Right renal cortex interstitium (tissue), 3 donors: Measurements from ENCODE around the gene RNGTT. TPM values are rescaled to one million over a fixed set of nuclear protein-coding genes. Genes with fewer than 3 reads are reported as not detected.

ENCODE experiments used
- DNase-seq, 3 donors: peaks; one replicate each; pipeline ENCODE4 v3.0.0-alpha.2; 2013; ENCODE audit warnings: low read depth in 3 of 3, low spot score in 2 of 3
- polyA plus RNA-seq, 3 donors: library from polyadenylated mRNA; unstranded; fragments of 120-200 nt; gene quantifications; one replicate each; pipeline ENCODE4 v1.2.1, GENCODE V29; 2013; ENCODE audit not compliant: insufficient read length in 3 of 3

The RNGTT gene
- polyA plus RNA-seq, 3 donors = 16.3 to 17.7 (median 17.3) TPM

DNA sequence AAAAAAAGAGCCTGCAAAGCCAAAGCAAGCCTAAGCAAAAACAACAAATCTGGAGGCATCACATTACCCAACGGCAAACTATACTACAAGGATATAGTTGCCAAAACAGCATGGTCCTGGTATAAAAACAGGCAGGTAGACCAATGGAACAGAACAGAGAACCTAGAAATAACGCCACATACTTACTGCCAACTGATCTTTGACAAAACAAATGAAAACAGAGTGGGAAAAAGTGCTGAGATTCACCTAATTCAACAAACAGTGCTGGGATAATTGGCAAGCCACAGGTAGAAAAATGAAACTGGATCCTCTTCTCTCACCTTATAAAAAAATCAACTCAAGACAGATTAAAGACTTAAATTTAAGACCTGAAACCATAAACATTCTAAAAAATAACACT, 291.8 kb downstream of the RNGTT start:
- DNase-seq = no peak

- DNase-seq = peak in 1 of 3 donors; percentile 10
Measured at GRCh38 chr6:88670369-88670768, 293.0 kb downstream of the RNGTT start.

DNA sequence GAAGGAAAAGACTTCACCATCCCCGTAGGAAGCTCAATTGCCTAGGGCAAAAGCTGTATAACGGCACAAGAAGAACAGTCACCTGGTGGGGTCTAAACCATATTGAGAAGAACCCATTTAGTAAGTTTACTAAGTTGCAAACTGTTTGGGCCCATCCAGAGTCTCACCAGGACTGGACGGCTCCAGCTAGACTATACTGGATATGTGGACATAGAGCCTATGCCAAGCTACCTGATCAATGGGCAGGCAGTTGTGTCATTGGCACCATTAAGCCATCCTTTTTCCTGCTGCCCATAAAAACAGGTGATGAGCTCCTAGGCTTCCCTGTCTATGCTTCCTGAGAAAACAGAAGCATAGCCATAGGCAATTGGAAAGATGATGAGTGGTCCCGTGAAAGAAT, 293.9 kb downstream of the RNGTT start:
- DNase-seq = no peak

GRCh38 chr6:88666901-88667300, 296.5 kb downstream of the RNGTT start:
- no peak for DNase-seq

DNA sequence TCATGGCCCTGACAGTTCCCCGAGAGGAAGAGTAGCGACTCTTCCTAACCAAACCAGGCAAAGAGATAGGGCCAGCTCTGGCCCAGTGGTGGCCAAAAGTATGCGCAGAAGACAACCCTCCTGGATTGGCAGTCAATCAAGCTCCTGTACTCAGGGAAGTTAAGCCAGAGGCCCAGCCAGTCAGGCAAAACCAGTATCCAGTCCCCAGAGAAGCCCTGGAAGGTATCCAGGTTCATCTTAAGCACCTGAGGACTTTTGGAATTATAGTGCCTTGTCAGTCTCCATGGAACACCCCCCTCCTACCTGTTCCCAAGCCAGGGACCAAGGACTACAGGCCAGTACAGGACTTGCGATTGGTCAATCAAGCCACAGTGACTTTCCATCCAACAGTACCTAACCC, 298.3 kb downstream of the RNGTT start:
- DNase-seq = no peak

GRCh38 chr6:88663801-88664200, 299.6 kb downstream of the RNGTT start:
- no peak for DNase-seq

GRCh38 chr6:88662653-88663174, 300.7 kb downstream of the RNGTT start:
- no peak for DNase-seq

GRCh38 chr6:88662163-88662580, 301.2 kb downstream of the RNGTT start:
- DNase-seq = no peak

- no peak for DNase-seq
Measured at GRCh38 chr6:88661136-88661535, 302.3 kb downstream of the RNGTT start.

- DNase-seq = no peak
Measured at GRCh38 chr6:88655586-88655985, 307.8 kb downstream of the RNGTT start.

DNA sequence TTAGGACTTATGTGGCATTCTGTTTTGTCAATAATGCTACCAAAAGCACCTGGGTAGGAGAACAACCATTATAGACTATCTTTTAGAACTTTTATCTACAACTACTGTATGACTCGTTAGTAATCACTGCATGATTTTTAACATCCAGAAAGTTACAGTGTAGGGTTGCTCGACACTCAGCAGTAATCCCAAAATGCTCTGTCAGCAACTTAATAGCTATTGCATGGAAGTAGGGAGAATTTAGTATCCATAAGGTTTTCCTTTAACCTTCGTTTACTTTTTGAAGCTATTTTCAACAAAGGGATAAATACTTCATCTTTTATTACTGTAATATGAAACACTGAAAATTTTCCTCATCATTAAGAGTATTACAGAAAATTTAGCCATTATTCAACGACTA, 309.5 kb downstream of the RNGTT start:
- no peak for DNase-seq

GRCh38 chr6:88651400-88651799, 312.0 kb downstream of the RNGTT start:
- no peak for DNase-seq

DNA sequence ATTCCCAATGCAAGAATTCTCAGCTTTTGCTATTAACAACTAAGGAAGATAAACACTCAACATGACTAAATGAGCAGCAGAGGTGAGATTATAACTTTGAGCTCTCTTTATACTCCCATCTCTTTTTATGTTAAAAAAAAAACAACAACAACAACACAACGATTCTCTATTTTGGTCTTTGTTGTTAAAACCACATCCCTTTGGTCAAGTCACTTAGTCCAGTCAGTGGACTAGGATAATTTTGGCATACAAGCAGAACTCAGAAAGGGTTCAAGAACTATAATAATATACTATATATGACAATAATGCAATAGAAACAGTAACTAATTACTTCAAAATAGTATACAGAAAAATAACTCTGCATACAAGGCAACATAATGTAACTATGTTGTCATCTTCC, 312.4 kb downstream of the RNGTT start:
- no peak for DNase-seq

DNA sequence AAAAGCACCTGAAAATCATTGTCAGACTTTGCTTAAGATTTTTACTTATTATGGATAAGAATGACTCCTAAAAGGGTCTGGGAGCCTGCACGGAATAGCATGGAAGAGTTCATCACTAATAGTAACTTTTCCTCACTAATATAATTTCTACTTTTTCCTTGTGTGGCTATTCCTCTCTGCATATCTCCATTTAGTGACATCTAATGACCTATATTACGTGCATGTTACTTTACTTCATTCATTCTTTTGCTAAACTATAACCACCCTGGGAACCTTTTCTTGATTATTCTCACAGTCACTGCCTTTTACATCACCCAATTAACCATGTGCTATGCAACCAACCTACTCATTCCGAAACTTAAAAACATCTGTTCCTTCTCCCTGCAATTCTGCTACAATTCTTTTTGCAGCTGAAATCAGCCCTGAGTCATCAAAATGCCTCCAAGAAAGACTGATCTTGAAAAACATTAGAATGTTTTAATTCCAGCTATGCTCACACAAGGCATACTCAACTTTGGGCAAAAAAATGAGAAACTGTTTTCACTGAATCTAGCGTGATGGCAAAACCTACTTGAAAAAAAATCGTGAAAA, 313.3 kb downstream of the RNGTT start:
- no peak for DNase-seq

DNA sequence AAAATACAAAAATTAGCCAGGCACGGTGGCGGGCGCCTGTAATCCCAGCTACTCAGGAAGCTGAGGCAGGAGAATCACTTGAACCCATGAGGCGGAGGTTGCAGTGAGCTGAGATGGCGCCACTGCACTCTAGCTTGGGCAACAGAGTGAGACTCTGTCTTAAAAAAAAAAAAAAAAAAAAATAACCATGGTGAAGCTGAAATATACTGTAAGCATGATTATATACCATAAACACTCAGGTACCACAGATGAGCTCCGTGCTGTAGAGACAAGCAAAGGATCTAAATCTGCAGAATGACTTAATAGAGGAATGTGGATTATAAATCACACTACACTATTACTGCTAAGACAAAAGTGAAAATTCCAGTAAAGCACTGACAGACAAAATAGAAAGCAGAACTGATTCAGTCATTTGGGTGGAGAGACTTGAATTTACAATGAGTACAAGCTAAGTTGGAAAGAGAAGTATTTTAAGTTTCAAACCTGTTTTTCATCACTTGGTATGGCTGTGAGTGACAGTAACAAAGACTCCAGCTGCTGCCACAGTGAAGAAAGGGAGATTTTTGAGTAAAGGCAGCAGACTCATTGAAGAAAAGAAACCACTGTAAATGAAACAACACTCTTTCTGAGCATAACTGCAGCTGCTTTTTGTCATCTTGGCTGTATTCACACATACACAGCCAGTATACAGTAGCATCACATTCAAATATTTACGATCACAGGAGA, 322.1 kb downstream of the RNGTT start:
- DNase-seq = peak in 2 of 3 donors; percentile 13 to 16

DNA sequence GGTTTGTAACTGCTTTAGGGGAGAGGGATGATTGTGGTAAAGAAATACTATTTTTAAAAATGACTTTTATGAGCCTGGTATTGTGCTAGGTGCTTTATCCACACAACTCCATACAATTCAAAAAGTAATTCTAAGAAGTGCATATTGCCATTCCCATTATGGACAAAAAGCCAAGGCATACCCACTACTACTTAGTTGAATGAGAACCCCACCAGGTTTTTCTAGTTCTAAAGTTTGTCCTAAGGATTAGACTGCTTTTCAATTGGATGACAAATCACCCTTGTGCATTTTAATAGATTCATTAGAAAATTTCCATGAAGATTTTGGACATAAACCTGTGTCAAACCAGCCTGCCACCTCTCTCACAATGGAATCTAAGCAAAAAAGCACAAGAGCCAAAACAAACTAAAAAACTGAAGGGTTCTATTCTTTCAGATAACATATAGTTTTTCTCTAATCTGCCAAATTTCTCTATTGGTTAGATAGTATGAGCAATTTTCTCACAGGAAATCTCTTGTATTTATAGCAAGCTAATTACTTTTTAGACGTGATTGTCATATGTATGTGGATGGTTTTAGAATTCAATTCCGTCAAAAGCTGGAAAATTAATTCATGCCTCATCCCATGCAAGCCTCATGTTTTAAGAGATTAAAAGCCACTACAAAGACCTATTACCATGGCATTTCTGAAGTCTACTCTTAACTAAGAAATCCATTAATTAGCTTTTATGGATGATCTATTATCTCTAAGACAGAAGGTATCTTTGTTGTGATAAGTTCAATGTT, 325.5 kb downstream of the RNGTT start:
- no peak for DNase-seq

DNA sequence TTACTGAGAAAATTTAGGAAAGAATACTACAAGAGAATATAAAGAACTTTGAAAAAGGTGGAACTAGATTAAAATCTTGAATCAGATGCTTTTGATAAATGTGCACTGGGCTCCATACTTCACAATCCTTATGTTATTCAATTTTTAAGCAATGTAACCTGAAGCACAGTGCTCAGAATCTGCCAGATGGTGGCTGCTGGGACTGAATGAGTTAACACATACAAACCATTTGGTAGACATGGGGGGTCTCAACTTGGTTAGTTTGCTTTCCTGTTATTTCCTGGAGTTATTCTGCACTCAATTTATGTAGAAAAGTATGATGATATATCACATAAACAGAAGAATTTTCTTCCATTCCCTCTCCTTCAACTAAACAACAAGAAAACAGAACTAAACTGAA, 326.5 kb downstream of the RNGTT start:
- no peak for DNase-seq

DNA sequence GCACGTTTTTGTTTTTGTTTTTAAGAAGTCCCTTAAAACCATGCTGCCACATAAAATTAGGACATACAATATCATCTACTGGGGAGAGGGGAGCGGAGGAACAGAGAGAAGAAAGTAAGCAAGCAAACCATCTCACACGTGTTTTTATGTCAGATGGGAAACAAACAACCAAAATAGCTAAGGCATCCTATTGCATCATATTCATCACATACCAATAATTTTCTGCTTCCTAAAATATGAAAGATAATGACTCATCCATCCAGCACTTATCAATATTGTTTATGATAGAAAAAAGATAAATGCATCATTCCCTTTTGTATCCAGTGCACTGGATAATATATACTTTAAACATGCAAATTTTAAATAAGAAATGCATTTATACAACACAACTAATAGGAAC, 329.6 kb downstream of the RNGTT start:
- no peak for DNase-seq

- DNase-seq = no peak
Measured at GRCh38 chr6:88631830-88632229, 331.6 kb downstream of the RNGTT start.

GRCh38 chr6:88629838-88630494, 333.5 kb downstream of the RNGTT start:
- no peak for DNase-seq

DNA sequence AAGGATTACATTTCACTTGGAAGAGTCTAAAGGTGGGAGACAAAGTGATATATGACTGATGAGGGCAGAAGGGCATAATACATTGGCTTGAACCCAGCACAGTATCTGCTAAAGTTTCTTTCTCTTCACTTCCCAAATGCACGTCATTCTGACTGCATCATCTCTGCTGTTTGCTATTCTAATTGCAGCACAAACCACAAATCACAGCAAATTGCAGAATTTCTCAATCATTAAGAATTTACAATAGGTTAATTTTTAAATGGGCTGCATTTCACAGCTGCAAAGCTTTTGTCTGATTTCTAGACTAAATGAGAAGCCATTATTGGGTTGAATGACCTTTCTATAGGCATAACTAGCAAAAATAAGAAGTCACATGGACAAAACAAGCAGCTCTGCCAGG, 337.0 kb downstream of the RNGTT start:
- no peak for DNase-seq
